HepG2 (cell line): Measurements from ENCODE around the gene TERC. TPM values are rescaled to one million over a fixed set of nuclear protein-coding genes. Genes with fewer than 3 reads are reported as not detected.
A peak's percentile ranks its signal among the peaks of the same experiment; 100 is the strongest.

Source experiments
- AGO2 ChIP-seq: fragments of 200-400 bp; formaldehyde crosslinking; optimal IDR thresholded peaks from 2 replicates; pipeline ENCODE3; 2017; ENCODE audit warnings: mild to moderate bottlenecking, low read depth, low read length, moderate library complexity
- CHD4 ChIP-seq: fragments of 200-600 bp; sonication (generic); IDR thresholded peaks from 2 replicates; pipeline ENCODE4 v1.7.0; 2017; ENCODE audit warnings: mild to moderate bottlenecking, low read length, borderline replicate concordance
- DPF2 ChIP-seq: sonication (generic); formaldehyde crosslinking; IDR thresholded peaks from 2 replicates; pipeline ENCODE4 v1.4.0; 2020; ENCODE audit warnings: mild to moderate bottlenecking, low read depth, missing genetic modification reagents, borderline replicate concordance
- GABPA ChIP-seq, 2 experiments: IDR thresholded peaks; 2 replicates each; pipeline ENCODE4 v1.6.1; 2011 to 2016; ENCODE audit warnings: low read depth in 2 of 2, low read length in 1 of 2, missing biosample characterization in 1 of 2, missing genetic modification characterization in 1 of 2
- HNRNPL ChIP-seq: fragments of 200-400 bp; formaldehyde crosslinking; IDR thresholded peaks from 2 replicates; pipeline ENCODE4 v1.6.1; 2017; ENCODE audit warnings: mild to moderate bottlenecking, low read depth, low read length
- HOMEZ ChIP-seq: IDR thresholded peaks from 2 replicates; pipeline ENCODE4 v1.6.1; 2016; ENCODE audit warnings: low read depth
- HOXA3 ChIP-seq: sonication (generic); formaldehyde crosslinking; IDR thresholded peaks from 2 replicates; pipeline ENCODE4 v1.5.0; 2020; ENCODE audit warnings: missing genetic modification reagents
- KLF16 ChIP-seq, 2 experiments: sonication (generic) in 1 of 2; formaldehyde crosslinking in 1 of 2; IDR thresholded peaks; 2 replicates each; pipeline versions ENCODE4 v1.6.1 to v1.8.0; 2016 to 2023; ENCODE audit warnings: missing genetic modification reagents in 2 of 2, missing compliant biosample characterization in 1 of 2
- MXI1 ChIP-seq: IDR thresholded peaks from 3 replicates; pipeline ENCODE4 v1.6.1; 2012; ENCODE audit warnings: low read depth, low read length, inconsistent platforms, borderline replicate concordance
- NR0B2 ChIP-seq: sonication (generic); formaldehyde crosslinking; IDR thresholded peaks from 2 replicates; pipeline ENCODE4 v1.4.0; 2020; ENCODE audit warnings: mild to moderate bottlenecking, missing genetic modification reagents
- PAXIP1 ChIP-seq: sonication (generic); formaldehyde crosslinking; conservative IDR thresholded peaks from 2 replicates; pipeline ENCODE4 v1.4.0; 2020; ENCODE audit warnings: mild to moderate bottlenecking, missing genetic modification reagents, moderate library complexity
- SMYD3 ChIP-seq: sonication (generic); formaldehyde crosslinking; IDR thresholded peaks from 2 replicates; pipeline ENCODE4 v1.8.1; 2023; ENCODE audit warnings: mild to moderate bottlenecking, missing genetic modification reagents
- TOPORS ChIP-seq: sonication (generic); formaldehyde crosslinking; IDR thresholded peaks from 2 replicates; pipeline ENCODE4 v1.8.0; 2023; ENCODE audit warnings: mild to moderate bottlenecking, missing genetic modification reagents
- ZFP41 ChIP-seq: sonication (generic); formaldehyde crosslinking; IDR thresholded peaks from 2 replicates; pipeline ENCODE4 v1.4.0; 2020; ENCODE audit warnings: mild to moderate bottlenecking, missing genetic modification reagents, borderline replicate concordance
- ZNF17 ChIP-seq: sonication (generic); formaldehyde crosslinking; IDR thresholded peaks from 2 replicates; pipeline ENCODE4 v1.5.0; 2020; ENCODE audit warnings: mild to moderate bottlenecking, missing genetic modification reagents
- ZNF180 ChIP-seq: sonication (generic); formaldehyde crosslinking; IDR thresholded peaks from 2 replicates; pipeline ENCODE4 v1.4.0; 2020; ENCODE audit warnings: low read depth, missing genetic modification reagents, borderline replicate concordance
- ZNF317 ChIP-seq: sonication (generic); formaldehyde crosslinking; IDR thresholded peaks from 2 replicates; pipeline ENCODE4 v1.5.0; 2020; ENCODE audit warnings: mild to moderate bottlenecking, missing genetic modification reagents
- ZNF484 ChIP-seq: sonication (generic); formaldehyde crosslinking; IDR thresholded peaks from 2 replicates; pipeline ENCODE4 v1.5.1; 2020; ENCODE audit warnings: mild to moderate bottlenecking, low read depth, missing genetic modification reagents, borderline replicate concordance
- ZNF547 ChIP-seq: sonication (generic); formaldehyde crosslinking; IDR thresholded peaks from 2 replicates; pipeline ENCODE4 v1.5.1; 2020; ENCODE audit warnings: mild to moderate bottlenecking, missing genetic modification reagents
- ZNF737 ChIP-seq: sonication (generic); formaldehyde crosslinking; IDR thresholded peaks from 2 replicates; pipeline ENCODE4 v1.5.0; 2020; ENCODE audit warnings: missing genetic modification reagents, mild to moderate bottlenecking, borderline replicate concordance
- ZNF747 ChIP-seq: sonication (generic); formaldehyde crosslinking; IDR thresholded peaks from 2 replicates; pipeline ENCODE4 v1.8.1; 2023; ENCODE audit warnings: missing genetic modification reagents, mild to moderate bottlenecking, borderline replicate concordance
- ZNF816 ChIP-seq: sonication (generic); formaldehyde crosslinking; IDR thresholded peaks from 2 replicates; pipeline ENCODE4 v1.8.0; 2022; ENCODE audit warnings: missing genetic modification reagents, mild to moderate bottlenecking, borderline replicate concordance
- polyA plus RNA-seq, 8 experiments: library from polyadenylated mRNA; depleted of rRNA in 3 of 8; stranded (reverse) in 7 of 8; unstranded in 1 of 8; fragments of >200 nt; fragmentation: Illumina TruSeq in 4 of 8; extraction: Trizol in 4 of 8; gene quantifications; 2 replicates each; pipeline versions ENCODE4 v1.2.1 to v1.2.3, GENCODE V29; 2011 to 2016; ENCODE audit warnings: low read depth in 4 of 8, missing spikeins in 1 of 8, mixed read lengths in 1 of 8; ENCODE audit not compliant: insufficient read depth in 1 of 8
- total RNA-seq, 5 experiments: library from RNA; depleted of rRNA; stranded (reverse); fragments of >200 nt; fragmentation: Illumina TruSeq; extraction: Trizol; gene quantifications; 2 replicates each; pipeline ENCODE4 v1.2.3, GENCODE V29; 2016; ENCODE audit warnings: low read depth in 1 of 5

TERC gene
- total and polyA plus RNA-seq, 2 of the 13 experiments (the other 11 are each of a cell fraction or from before 2014, with no cell fraction given), result 1.3 to 74.6 TPM

- TF ChIP-seq NR0B2 (CRISPR knock-in tag) (peak; percentile 74; the same call in 1 of the 2 replicates), HOXA3 (peak; percentile 97), ZNF17 (CRISPR knock-in tag) (no peak), ZNF747 (CRISPR knock-in tag) (peak; percentile 84; the same call in 1 of the 2 replicates), SMYD3 (CRISPR knock-in tag) (no peak), ZNF484 (CRISPR knock-in tag) (no peak), PAXIP1 (no peak; the same call in 1 of the 2 replicates), MXI1 (peak; percentile 49; the same call in 2 of the 3 replicates), HNRNPL (peak; percentile 45), ZNF816 (CRISPR knock-in tag) (peak; percentile 62; the same call in 1 of the 2 replicates), HOMEZ (CRISPR knock-in tag) (peak; percentile 42; the same call in 1 of the 2 replicates), ZFP41 (no peak), CHD4 (no peak), DPF2 (CRISPR knock-in tag) (no peak), KLF16 (CRISPR knock-in tag; IDR thresholded peaks at IDR 0.05) (peak in 1 of 2 experiments; percentile 56; a peak in 2 of 4 replicates), ZNF317 (CRISPR knock-in tag) (peak; percentile 85), ZNF547 (peak; percentile 89), GABPA (IDR thresholded peaks at IDR 0.05; ENCODE audit: low read depth, low read length) (peak; percentile 82), GABPA (CRISPR knock-in tag; IDR thresholded peaks at IDR 0.05; ENCODE audit: low read depth) (peak; percentile 95), TOPORS (CRISPR knock-in tag) (no peak), ZNF737 (no peak), AGO2 (peak; percentile 96), ZNF180 (CRISPR knock-in tag) (0 out of 2 replicates have a peak, but pooled peaks have one; percentile 30)
These were observed 8.3 kb upstream of the TERC start, which contains the start of gene MYNN (continued) for GRCh38 chr3:169772897-169773816.
